ENCODE results near the gene ATL1.
"Not testable (repeated sequence)": the region's sequence is repeated elsewhere in the genome, so short reads cannot be mapped to it uniquely, and the experiment has no call there.

The ATL1 gene

GRCh38 chr14:50664579-50664978, 104.6 kb downstream of the ATL1 start:
- DNase-seq = not testable (repeated sequence)

- DNase-seq = not testable (repeated sequence)
These were observed 105.4 kb downstream of the ATL1 start for GRCh38 chr14:50665300-50665699.

- peak; percentile 3 to 12 for DNase-seq
These were observed 107.1 kb downstream of the ATL1 start for GRCh38 chr14:50666772-50667683.

- DNase-seq = peak in 1 of 2 experiments; percentile 9
These were observed 107.7 kb downstream of the ATL1 start for GRCh38 chr14:50667684-50667995.

- DNase-seq = peak; percentile 40 to 60
These were observed 108.3 kb downstream of the ATL1 start, which contains the start of gene SAV1 for GRCh38 chr14:50667996-50668825. Gene SAV1 (minus strand): TSS chr14:50668306. CDS start chr14:50667967, 339 bp downstream.

- DNase-seq = no peak
These were observed 108.8 kb downstream of the ATL1 start for GRCh38 chr14:50668826-50669143.

GRCh38 chr14:50669441-50669986, 109.6 kb downstream of the ATL1 start:
- DNase-seq = no peak

- no peak for DNase-seq
These were observed 110.4 kb downstream of the ATL1 start for GRCh38 chr14:50670196-50670865.

GRCh38 chr14:50670866-50671256, 110.9 kb downstream of the ATL1 start:
- no peak for DNase-seq

GRCh38 chr14:50675597-50675996, 115.7 kb downstream of the ATL1 start:
- no peak for DNase-seq

GRCh38 chr14:50676814-50677516, 117.0 kb downstream of the ATL1 start:
- no peak for DNase-seq

GRCh38 chr14:50677527-50678063, 117.7 kb downstream of the ATL1 start:
- DNase-seq = no peak

GRCh38 chr14:50678163-50678562, 118.2 kb downstream of the ATL1 start:
- no peak for DNase-seq

- no peak for DNase-seq
These were observed 119.7 kb downstream of the ATL1 start for GRCh38 chr14:50679674-50680073.
